PC-9 (cell line): ENCODE measurements around the gene RAB20.

Source experiments
- CTCF ChIP-seq: fragments of 200-600 bp; sonication (generic); conservative IDR thresholded peaks from 2 replicates; pipeline ENCODE4 v1.6.1; 2017; ENCODE audit warnings: mixed run types, antibody characterized with exemption, mild to moderate bottlenecking, moderate library complexity
- EZH2 ChIP-seq: fragments of 200-600 bp; sonication (generic); IDR thresholded peaks from 2 replicates; pipeline ENCODE4 v1.8.0; 2017; ENCODE audit warnings: antibody characterized with exemption, low read depth

- TF ChIP-seq CTCF: no peak
- TF ChIP-seq EZH2: no peak
These were observed 46.2 kb upstream of the RAB20 start for GRCh38 chr13:110607675-110608224.
